ENCODE measurements around the gene PDE2A.

DNA sequence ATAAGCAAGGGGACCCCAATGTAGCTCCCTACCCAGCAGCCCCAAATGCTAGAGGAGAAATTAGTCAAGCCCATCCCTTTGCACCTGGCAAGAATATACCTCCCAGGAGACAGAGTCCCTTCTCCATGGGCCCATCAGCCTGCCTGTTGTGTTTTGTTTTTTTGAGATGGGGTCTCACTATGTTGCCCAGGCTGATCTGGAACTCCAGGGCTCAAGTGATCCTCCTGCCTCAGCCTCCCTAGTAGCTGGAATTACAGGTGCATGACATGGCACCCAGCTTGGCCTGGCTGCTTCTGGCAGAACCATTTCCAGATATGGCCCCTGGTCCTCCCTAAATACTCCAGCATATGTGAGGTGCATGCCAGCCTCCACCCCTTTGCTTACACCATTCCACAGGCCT lies 22.1 kb downstream of the PDE2A start:
- TF ChIP-seq, protein P1, sequence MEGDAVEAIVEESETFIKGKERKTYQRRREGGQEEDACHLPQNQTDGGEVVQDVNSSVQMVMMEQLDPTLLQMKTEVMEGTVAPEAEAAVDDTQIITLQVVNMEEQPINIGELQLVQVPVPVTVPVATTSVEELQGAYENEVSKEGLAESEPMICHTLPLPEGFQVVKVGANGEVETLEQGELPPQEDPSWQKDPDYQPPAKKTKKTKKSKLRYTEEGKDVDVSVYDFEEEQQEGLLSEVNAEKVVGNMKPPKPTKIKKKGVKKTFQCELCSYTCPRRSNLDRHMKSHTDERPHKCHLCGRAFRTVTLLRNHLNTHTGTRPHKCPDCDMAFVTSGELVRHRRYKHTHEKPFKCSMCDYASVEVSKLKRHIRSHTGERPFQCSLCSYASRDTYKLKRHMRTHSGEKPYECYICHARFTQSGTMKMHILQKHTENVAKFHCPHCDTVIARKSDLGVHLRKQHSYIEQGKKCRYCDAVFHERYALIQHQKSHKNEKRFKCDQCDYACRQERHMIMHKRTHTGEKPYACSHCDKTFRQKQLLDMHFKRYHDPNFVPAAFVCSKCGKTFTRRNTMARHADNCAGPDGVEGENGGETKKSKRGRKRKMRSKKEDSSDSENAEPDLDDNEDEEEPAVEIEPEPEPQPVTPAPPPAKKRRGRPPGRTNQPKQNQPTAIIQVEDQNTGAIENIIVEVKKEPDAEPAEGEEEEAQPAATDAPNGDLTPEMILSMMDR (IDR thresholded peaks at IDR 0.05), result no peak
- no peak for TF ChIP-seq POLR2A (IDR thresholded peaks at IDR 0.05)
